Loucy (cell line): ENCODE measurements around the gene DGKQ.

Experiments
- CTCF ChIP-seq: fragments of 200-600 bp; sonication (generic); conservative IDR thresholded peaks from 2 replicates; pipeline ENCODE4 v1.5.1; 2014; ENCODE audit warnings: mild to moderate bottlenecking, antibody characterized with exemption, low read length
- EZH2phosphoT487 ChIP-seq: fragments of 200-600 bp; IDR thresholded peaks from 2 replicates; pipeline ENCODE4 v1.6.1; 2018; ENCODE audit warnings: antibody characterized with exemption, mild to moderate bottlenecking, moderate library complexity, borderline replicate concordance

DNA sequence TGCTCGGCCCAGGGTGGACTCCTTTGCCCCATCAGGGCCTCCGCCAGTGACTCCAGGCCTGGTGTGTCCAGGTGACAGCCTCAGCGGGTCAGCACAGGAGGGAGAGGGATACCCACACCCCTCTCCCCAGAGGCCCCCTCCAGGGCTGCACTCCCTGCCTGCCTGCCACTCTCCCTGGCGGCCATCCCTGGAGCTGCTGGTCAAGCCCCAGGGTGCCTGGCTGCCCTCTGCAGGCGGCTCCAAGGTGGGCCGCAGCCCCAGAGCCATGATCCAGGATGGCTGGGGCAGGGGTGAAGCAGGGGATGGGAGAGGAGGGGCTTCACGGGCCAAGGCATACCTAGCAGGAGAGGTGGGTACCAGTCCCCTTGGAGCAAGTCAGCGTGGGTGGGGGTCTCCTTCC, 41.8 kb upstream of the DGKQ start:
- TF ChIP-seq CTCF (no peak), EZH2phosphoT487 (no peak)
